Right lobe of liver (tissue), 4 donors: ENCODE data around the gene SCYGR2.

Source experiments
- POLR2A ChIP-seq: fragments of 450-650 bp; IDR thresholded peaks from one replicate; pipeline ENCODE4 v1.6.1; 2017; ENCODE audit warnings: antibody characterized with exemption, mild to moderate bottlenecking
- TF ChIP-seq, protein P1 (sequence below), 4 donors: fragments of 200-600 bp in 3 of 4; fragments of 450-650 bp in 1 of 4; IDR thresholded peaks; one replicate each; pipeline versions ENCODE4 v1.5.1 to v1.8.0; 2016 to 2022; ENCODE audit warnings: antibody characterized with exemption in 4 of 4, mild to moderate bottlenecking in 2 of 4
- donor health status: DM: no; HTN: no; CAD: no.
- donor health status: DM: no; HTN: no; CAD: no.
- donor health status: DM: no; HTN: yes; CAD: no.

DNA sequence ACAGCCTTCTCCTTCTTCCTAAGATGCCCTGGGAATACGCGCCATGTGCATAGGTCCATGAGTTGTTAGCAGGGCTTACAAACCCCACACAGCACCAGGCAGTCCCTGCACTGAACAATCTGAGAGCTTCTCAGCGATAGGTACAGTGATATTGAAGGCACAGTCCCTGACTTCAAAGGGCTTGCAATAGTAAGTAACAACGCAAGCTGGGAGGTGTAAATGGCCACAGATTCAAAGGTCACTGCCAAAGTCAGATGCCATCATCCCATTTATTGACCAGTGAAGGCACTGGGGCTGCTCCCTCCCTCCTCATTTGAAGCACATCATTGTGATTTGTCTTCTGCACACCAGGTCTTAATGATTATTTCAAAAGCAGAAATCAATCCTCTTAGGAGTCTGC lies 16.5 kb downstream of the SCYGR2 start:
- no peak for TF ChIP-seq POLR2A
- TF ChIP-seq, protein P1, sequence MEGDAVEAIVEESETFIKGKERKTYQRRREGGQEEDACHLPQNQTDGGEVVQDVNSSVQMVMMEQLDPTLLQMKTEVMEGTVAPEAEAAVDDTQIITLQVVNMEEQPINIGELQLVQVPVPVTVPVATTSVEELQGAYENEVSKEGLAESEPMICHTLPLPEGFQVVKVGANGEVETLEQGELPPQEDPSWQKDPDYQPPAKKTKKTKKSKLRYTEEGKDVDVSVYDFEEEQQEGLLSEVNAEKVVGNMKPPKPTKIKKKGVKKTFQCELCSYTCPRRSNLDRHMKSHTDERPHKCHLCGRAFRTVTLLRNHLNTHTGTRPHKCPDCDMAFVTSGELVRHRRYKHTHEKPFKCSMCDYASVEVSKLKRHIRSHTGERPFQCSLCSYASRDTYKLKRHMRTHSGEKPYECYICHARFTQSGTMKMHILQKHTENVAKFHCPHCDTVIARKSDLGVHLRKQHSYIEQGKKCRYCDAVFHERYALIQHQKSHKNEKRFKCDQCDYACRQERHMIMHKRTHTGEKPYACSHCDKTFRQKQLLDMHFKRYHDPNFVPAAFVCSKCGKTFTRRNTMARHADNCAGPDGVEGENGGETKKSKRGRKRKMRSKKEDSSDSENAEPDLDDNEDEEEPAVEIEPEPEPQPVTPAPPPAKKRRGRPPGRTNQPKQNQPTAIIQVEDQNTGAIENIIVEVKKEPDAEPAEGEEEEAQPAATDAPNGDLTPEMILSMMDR (IDR thresholded peaks at IDR 0.05), result no peak
